Putamen (tissue), 1 donor: Measurements from ENCODE around the gene CAMKMT.
"Not testable (repeated sequence)": the region's sequence is repeated elsewhere in the genome, so short reads cannot be mapped to it uniquely, and the experiment has no call there.

Experiments used
- DNase-seq: peaks from one replicate; pipeline ENCODE4 v3.0.0-alpha.2; 2016; ENCODE audit warnings: low spot score

The CAMKMT gene

GRCh38 chr2:44505664-44506063, 143.9 kb downstream of the CAMKMT start:
- not testable (repeated sequence) for DNase-seq

GRCh38 chr2:44510246-44510645, 148.5 kb downstream of the CAMKMT start:
- no peak for DNase-seq

GRCh38 chr2:44515416-44515815, 153.7 kb downstream of the CAMKMT start:
- DNase-seq, result no peak

- DNase-seq, result no peak
These were observed 157.3 kb downstream of the CAMKMT start for GRCh38 chr2:44519026-44519425.

GRCh38 chr2:44522846-44523245, 161.1 kb downstream of the CAMKMT start:
- no peak for DNase-seq

GRCh38 chr2:44524347-44524926, 162.7 kb downstream of the CAMKMT start:
- no peak for DNase-seq

GRCh38 chr2:44526352-44526751, 164.6 kb downstream of the CAMKMT start:
- no peak for DNase-seq

- no peak for DNase-seq
These were observed 166.8 kb downstream of the CAMKMT start for GRCh38 chr2:44528595-44528994.

- no peak for DNase-seq
These were observed 167.7 kb downstream of the CAMKMT start for GRCh38 chr2:44529448-44529847.

- no peak for DNase-seq
These were observed 169.5 kb downstream of the CAMKMT start for GRCh38 chr2:44531289-44531688.

GRCh38 chr2:44532031-44532430, 170.3 kb downstream of the CAMKMT start:
- DNase-seq, result no peak

GRCh38 chr2:44533508-44533907, 171.8 kb downstream of the CAMKMT start:
- DNase-seq, result no peak

- DNase-seq, result no peak
These were observed 173.6 kb downstream of the CAMKMT start for GRCh38 chr2:44535376-44535775.

- no peak for DNase-seq
These were observed 175.5 kb downstream of the CAMKMT start for GRCh38 chr2:44537264-44537663.

- DNase-seq, result no peak
These were observed 180.8 kb downstream of the CAMKMT start for GRCh38 chr2:44542520-44542919.

GRCh38 chr2:44543773-44544725, 182.3 kb downstream of the CAMKMT start:
- DNase-seq, result no peak

- no peak for DNase-seq
These were observed 183.3 kb downstream of the CAMKMT start for GRCh38 chr2:44545005-44545404.

- no peak for DNase-seq
These were observed 184.8 kb downstream of the CAMKMT start for GRCh38 chr2:44546459-44547127.

GRCh38 chr2:44547718-44548117, 186.0 kb downstream of the CAMKMT start:
- no peak for DNase-seq

GRCh38 chr2:44548221-44549098, 186.7 kb downstream of the CAMKMT start:
- no peak for DNase-seq

GRCh38 chr2:44549099-44549471, 187.3 kb downstream of the CAMKMT start:
- no peak for DNase-seq

GRCh38 chr2:44549856-44550255, 188.1 kb downstream of the CAMKMT start:
- no peak for DNase-seq
